HG02981 (cell line): ENCODE measurements around the gene SPDYE6.
A peak's percentile ranks its signal among the peaks of the same experiment; 100 is the strongest.
"Not testable (repeated sequence)": the region's sequence is repeated elsewhere in the genome, so short reads cannot be mapped to it uniquely, and the experiment has no call there.

Source experiments
- ATAC-seq: cut with Tn5 transposase; IDR thresholded peaks from one replicate; pipeline ENCODE4 v1.9.1; 2021; ENCODE audit warnings: mild to moderate bottlenecking, moderate library complexity; ENCODE audit not compliant: unreplicated experiment

SPDYE6 gene

DNA sequence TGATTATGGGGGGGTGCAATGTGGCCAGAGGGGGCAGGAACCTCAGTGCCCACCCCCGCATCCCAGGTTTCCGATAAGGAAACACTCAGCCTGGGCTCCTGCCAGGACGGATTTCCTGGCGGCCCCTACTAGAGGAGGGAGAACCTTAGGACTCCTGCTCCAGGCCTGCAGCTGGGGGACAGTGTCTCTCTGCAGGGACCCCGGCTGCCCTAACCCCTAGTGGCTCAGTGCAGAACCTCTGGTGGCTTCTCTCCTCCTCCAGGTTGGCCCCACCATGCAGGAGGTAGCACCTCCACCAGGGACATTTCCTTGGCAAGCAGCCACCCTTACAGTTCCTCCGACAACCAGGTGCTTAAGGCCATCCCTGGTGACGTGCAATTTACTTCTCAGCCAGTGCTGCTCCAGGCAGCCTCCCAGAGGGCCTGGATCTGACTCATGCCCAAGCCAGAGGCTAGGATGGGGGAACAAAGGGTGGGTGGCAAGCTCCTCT lies 37.7 kb downstream of the SPDYE6 start:
- no peak for ATAC-seq

DNA sequence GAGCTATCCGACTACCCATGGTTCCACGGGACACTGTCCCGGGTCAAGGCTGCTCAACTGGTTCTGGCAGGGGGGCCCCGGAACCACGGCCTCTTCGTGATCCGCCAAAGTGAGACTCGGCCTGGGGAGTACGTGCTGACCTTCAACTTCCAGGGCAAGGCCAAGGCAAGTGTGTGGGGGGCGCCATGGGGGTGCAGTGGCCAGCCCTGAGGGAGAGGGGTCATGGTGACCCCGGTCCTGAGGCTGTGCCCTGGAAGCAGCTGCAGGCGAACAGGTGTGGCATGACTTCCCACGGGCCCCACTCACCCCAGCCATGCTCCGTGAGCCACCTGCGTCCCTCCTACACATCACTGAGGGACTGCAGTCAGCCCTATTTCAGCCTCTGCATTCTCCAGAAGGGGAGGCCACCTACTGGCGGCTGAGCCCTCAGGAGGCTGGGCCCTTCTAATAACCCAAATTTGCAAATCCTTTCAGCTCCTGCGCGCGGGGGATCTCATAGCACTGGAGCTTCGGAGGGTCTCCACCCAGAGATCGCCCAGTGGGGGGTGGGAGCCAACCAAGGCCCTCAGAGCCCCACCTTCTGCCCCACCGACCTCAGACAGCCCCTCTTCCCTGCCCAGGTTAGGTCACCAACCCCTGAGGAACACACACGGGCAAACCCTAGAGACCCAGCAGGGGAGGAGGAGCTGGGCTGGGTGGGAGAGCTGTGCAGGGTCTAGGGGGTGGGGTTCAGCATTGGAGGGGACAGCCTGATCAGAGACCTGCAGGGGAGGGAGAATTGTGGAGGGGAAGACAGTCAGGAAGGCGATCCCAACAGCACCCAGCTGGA lies 38.8 kb downstream of the SPDYE6 start:
- ATAC-seq, result no peak

DNA sequence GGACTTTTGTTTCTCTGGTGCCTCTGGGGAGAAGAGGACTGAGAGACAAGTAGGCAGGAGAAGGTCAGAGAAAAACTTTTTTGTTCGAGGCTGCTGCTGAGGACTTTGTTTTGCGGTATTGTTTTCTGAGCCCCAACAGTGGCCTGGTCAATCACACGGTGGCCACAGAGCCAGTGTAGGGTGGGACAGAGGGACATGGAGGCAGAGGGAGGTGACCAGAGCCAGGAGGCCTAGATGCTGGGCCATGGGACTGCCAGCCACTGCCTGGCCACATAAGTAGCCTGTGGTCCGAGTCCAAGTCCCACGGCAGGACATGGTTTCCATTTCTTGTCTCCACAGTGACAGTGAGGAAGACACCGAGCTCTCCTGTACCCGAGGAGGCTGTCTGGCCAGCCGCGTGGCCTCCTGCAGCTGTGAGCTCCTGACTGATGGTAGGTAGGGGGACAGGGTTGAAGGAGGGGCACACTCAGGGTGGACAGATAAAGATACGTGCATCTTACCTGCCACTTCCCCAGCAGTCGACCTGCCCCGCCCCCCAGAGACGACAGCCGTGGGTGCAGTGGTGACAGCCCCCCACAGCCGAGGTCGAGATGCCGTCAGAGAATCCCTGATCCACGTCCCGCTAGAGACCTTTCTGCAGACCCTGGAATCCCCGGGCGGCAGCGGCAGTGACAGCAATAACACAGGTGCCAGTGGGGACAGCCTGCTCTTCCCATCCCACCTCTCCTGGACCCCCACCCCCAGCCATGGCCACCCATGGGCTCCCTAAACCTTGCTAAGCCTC lies 42.1 kb downstream of the SPDYE6 start:
- ATAC-seq, result no peak

DNA sequence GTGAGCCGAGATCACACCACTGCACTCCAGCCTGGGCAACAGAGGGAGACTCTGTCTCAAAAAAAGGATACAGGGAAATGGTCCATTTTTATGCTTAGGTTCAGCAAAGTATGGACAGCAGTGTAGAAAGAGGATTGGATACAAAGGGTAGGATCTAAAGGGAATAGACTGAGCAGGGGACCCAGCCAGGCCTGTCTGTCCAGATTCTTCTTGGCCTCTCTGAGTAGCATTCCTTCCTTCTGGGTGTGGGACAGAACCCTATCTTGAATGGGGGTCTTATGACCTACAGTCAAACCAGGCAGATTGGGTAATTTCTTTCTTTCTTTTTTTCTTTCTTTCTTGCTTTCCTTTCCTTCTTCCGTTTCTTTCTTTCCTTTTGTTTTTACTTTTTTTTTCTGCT lies 43.9 kb downstream of the SPDYE6 start:
- no peak for ATAC-seq

DNA sequence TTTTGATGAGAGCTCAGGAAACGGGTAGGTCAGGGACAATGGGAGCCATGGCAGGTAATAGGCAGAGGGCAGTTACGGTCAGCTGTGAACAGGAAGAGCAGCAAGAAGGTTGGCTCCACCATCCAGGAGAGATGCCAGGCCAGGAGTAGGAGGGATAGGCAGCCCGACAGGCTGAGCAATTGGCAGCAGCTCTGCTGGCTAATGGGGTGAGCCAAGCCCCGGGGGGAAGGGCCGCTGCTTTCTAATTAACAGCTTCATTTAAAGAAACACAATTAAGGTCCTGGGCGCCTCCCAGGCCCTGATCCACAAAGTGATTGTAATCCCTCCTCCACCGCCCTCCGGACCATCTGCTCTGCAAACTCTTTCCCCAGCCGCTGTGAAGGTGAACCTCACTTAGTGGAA lies 45.8 kb downstream of the SPDYE6 start:
- no peak for ATAC-seq

DNA sequence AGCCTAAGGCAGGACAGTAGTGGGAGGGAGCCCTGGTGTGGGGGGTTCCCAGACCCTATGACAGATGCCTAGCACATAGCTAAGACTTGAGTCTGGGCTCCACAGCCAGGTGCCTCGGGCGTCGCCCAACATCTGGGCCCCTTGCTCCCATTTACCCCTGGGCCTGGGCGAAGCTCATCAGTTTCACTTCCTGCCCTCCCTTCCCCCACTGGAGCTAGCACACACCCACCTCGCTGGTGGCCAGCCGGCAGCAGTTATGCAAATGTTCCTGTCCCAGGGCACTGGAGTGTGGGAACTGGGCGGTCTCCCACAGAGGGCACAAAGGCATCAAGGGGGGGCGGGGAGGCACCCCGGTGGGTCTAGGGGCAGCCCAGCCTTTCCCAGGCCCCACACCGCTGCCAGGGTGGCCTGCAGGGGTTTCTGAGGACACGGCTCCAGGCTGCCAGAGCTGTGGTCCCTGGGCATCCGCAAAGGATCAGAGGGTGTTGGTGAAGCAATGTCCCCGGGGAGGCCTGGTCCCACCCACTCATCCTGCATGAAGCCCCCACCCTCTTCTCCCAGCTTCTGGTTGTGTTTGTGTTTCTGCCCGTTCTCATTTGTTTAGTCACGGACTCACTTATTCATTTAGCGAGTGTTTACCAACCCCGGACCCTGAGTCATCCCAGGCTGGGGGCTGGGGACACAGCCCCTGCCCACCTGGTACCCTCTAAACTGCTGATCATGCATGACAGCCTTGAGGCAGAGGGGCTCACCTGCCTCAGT lies 49.1 kb downstream of the SPDYE6 start:
- peak; percentile 74 for ATAC-seq

DNA sequence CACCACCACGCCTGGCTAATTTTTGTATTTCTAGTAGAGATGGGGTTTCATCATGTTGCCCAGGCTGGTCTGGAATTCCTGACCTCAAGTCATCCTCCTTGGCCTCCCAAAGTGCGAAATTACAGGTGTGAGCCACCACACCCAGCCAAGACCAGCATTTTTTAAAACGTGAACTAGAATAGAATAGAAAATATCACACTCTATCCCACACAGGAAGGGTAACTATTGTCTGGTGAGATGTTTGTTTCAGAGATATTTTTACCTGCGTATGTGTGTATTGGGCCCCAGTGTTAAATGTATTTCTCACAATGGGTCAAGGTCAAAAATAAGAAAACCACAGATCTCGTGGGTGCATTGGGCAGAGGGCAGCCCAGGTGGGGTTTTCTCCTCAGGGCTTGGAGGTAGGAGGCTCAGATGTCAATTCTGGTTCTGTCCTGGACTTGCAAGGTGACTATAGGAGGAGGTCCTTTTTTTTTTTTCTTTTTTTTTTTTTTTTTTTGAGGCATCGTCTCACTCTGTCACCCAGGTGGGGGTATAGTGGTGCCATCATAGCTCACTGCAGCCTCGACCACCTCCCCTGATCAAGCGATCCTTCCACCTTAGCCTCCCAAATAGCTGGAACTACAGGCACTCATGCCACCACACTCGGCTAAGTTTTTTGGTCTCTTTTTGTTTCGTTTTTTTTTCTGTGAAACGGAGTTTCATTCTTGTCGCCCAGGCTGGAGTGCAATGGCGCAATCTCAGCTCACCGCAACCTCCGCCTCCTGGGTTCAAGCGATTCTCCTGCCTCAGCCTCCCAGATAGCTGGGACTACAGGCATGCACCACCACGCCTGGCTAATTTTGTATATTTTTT lies 50.6 kb downstream of the SPDYE6 start:
- no peak for ATAC-seq

DNA sequence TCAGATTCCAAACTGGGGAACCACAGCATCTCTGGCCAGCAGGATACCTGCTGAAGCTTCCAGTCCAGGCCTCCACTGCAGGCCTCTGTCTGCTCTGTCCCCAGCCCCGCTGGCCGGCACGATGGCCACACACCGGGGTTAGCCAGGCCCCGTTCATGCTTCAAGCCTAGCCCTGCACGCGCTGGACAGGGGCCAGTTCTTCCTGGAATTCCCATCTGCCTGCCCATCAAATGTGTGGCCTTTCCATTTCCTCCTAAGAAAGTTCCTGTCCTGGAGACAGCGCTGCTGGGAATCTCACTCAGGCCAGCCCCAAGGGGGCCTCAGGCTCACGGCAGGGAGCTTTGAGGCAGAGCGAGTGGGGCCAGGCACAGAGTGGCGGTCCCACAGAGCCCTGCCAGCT lies 51.6 kb downstream of the SPDYE6 start:
- ATAC-seq, result no peak

DNA sequence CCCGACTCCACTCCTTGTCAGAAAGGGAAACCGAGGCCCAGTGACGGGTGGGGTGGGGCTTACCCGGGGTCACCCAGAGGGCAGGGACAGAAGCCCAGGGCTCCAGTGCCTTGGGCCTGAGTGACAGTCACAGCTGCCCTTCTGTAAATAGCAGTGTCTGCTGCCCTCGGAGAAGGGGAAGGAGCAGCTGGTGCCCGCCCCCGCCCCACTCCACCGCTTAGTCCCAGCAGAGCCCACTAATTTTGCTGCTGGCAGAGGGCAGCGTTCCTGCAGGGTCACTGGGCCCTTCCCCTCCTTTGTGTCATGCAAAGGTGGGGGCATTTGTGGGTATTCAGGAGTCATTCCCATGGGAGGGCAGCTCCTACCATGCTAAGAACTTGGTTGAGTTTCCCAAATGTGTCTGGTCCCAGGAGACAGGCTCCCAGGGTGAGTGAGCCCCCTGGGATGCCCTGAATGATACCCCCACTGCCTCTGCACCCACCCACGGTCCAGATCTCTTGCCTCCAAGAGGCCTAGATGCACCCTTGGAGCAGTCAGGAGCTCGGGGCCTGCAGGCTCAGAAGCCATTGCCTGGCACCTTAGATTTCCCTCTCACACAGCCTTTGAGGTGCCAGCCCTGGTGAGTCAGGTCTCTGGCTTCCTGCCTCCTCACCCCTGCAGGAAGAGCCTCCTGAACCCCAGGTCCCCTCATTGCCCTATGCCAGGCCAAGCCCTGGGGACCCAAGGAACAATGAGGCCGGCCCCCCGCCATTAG lies 52.4 kb downstream of the SPDYE6 start:
- ATAC-seq, result no peak

DNA sequence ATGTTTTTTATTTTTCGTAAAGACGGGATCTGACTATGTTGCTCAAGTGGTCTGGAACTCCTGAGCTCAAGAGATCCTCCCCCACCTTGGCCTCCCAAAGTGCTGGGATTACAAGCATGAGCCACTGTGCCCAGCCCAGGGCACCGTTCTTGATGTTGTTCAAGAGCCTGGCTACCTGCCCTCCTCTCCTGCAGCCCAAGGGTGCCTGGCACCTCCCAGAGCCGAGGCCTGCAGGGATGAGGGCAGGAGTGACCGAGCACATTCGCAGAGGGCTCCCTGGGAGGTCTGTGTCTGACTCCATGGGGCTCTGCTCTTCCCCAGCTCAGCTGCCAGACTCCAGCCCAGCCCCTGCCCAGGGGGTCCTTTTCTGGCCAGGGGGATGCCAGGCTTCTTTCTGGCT lies 54.2 kb downstream of the SPDYE6 start:
- no peak for ATAC-seq

DNA sequence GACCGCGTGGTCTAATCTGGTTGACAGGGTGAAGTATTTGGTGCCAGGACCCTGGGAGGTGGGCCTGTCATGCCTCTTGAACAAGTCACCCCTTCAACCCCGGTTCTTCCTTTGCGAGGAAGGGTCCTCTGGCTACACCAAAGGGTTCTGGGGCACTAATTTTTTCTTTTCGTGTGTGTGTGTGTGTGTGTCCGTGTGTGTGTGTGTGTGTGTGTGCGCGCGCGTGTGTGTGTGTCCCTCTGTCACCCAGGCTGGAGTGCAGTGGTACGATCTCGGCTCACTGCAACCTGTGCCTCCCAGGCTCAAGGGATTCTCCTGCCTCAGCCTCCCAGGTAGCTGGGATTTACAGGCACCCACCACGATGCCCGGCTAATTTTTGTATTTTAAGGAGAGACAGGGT lies 54.9 kb downstream of the SPDYE6 start:
- not testable (repeated sequence) for ATAC-seq

DNA sequence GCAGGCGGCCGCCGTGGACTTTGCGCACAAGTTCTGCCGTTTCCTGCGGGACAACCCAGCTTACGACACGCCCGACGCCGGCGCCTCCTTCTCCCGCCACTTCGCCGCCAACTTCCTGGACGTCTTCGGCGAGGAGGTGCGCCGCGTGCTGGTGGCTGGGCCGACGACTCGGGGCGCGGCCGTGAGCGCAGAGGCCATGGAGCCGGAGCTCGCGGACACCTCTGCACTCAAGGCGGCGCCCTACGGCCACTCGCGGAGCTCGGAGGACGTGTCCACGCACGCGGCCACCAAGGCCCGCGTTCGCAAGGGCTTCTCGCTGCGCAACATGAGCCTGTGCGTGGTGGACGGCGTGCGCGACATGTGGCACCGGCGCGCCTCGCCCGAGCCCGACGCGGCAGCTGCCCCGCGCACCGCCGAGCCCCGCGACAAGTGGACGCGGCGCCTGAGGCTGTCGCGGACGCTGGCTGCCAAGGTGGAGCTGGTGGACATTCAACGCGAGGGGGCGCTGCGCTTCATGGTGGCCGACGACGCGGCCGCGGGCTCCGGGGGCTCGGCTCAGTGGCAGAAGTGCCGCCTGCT lies 55.5 kb downstream of the SPDYE6 start:
- ATAC-seq, result no peak

DNA sequence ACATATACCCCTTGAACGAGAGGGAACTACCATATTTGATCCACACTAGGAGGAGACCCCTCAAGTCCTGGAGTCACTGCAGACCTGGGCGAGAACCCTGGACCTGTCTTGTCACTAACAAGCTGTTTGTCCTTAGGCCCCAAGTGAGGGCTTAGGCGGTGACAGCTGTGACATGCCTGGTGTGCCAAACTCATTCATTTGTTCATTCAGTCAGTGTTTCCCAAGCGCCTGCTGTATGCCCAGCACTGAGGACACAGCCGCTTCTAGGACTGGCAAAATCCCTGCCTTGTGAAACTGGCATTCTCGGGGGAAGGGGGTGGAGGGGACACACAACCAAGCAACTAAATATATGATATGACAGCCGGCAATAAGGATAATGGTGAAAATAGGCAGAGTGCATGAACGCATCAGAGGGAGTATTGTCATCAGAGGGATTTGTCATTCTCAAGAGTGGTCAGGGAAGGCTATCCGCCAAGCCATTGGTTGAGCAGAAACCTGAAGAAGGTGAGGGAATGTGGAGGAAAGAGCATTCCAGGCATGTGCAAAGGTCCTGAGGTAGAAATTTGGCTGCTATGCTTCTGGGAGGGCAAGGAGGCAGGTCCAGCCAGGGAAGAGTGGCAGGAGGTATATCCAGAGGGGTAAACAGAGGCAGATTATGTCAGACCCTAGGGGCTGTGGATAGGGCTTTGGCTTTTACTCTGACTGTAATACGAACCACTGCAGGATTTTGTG lies 58.6 kb downstream of the SPDYE6 start:
- ATAC-seq, result no peak

DNA sequence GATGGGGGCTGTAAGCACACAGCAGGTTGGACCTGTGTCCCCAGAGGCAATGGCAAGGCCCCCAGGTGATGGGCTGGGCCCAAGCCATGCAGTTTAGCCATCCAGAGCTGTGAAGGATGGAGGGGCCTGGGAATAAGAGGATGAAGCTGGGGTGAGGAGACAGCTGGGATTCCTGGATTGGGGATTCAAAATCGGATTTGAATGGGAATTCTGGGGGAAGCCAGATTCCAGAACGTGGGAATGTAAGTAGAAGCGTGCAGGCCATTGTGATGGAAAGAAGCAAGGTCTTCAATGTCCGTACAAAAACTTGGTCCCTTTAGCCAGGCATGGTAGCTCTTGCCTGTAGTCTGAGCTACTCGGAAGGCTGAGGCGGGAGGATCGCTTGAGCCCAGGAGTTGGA lies 59.7 kb downstream of the SPDYE6 start:
- no peak for ATAC-seq

DNA sequence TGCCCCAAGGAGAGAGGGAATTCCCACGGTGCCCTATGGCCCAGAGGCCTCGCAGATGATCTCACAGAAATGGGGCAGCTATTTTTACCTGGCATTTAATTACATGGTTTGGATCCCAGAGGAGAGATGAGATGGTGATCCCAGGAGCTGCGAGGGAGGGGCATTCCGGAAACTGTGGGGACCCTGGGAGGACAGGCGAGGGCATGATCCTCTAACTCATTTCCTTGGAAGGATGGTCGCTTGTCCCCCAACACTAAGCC lies 60.1 kb downstream of the SPDYE6 start:
- ATAC-seq, result no peak
